OCI-LY1 (cell line): ENCODE measurements around the gene SLC46A3.

Source experiments
- H2AFZ ChIP-seq: fragments of 200-600 bp; sonication (generic), shearing (Covaris generic); 2 replicates; pipeline ENCODE4 v1.6.0; 2014; ENCODE audit warnings: antibody characterized with exemption, mild to moderate bottlenecking, low read length
- H3F3A ChIP-seq: fragments of 200-600 bp; sonication (generic), shearing (Covaris generic); 2 replicates; pipeline ENCODE4 v1.6.0; 2014; ENCODE audit warnings: mild to moderate bottlenecking, antibody characterized with exemption, low read length, moderate library complexity; ENCODE audit not compliant: insufficient read depth
- H3K27ac ChIP-seq: fragments of 200-600 bp; sonication (generic); 2 replicates; pipeline ENCODE4 v1.5.1; 2014; ENCODE audit warnings: low read length, mixed run types, mild to moderate bottlenecking, low read depth; ENCODE audit not compliant: poor library complexity, severe bottlenecking
- H3K27me3 ChIP-seq: fragments of 200-600 bp; sonication (generic); 2 replicates; pipeline ENCODE4 v1.6.0; 2014; ENCODE audit warnings: antibody characterized with exemption, mild to moderate bottlenecking, low read length, moderate library complexity; ENCODE audit not compliant: insufficient read depth
- H3K36me3 ChIP-seq: fragments of 200-600 bp; sonication (generic); 2 replicates; pipeline ENCODE4 v1.6.1; 2014; ENCODE audit warnings: mild to moderate bottlenecking, antibody characterized with exemption, low read length, moderate library complexity, mixed read lengths; ENCODE audit not compliant: insufficient read depth
- H3K4me1 ChIP-seq: fragments of 200-600 bp; sonication (generic); 2 replicates; pipeline ENCODE4 v1.5.1; 2014; ENCODE audit warnings: mild to moderate bottlenecking, low read length, moderate library complexity; ENCODE audit not compliant: insufficient read depth, severe bottlenecking
- H3K4me2 ChIP-seq: fragments of 200-600 bp; sonication (generic), shearing (Covaris generic); 2 replicates; pipeline ENCODE4 v1.6.1; 2014; ENCODE audit warnings: low read length
- H3K4me3 ChIP-seq: fragments of 200-600 bp; sonication (generic); 2 replicates; pipeline ENCODE4 v1.5.1; 2014; ENCODE audit warnings: low read length, low read depth, mild to moderate bottlenecking, mixed read lengths; ENCODE audit not compliant: poor library complexity, severe bottlenecking
- H3K79me2 ChIP-seq: fragments of 200-600 bp; shearing (Covaris generic); 2 replicates; pipeline ENCODE4 v1.6.1; 2016; ENCODE audit warnings: mixed run types, low read length, mixed read lengths; ENCODE audit not compliant: insufficient read depth
- H3K9ac ChIP-seq: fragments of 200-600 bp; sonication (generic), shearing (Covaris generic); 2 replicates; pipeline ENCODE4 v1.6.1; 2014; ENCODE audit warnings: mild to moderate bottlenecking, low read length, mixed read lengths
- H3K9me2 ChIP-seq: fragments of 200-600 bp; sonication (generic), shearing (Covaris generic); 2 replicates; pipeline ENCODE4 v1.6.1; 2014; ENCODE audit warnings: low read depth, mild to moderate bottlenecking, low read length, mixed read lengths
- H3K9me3 ChIP-seq: fragments of 200-600 bp; shearing (Covaris generic); 2 replicates; pipeline ENCODE4 v1.6.1; 2014; ENCODE audit warnings: low read length, mixed read lengths
- H4K20me1 ChIP-seq: fragments of 200-600 bp; sonication (generic), shearing (Covaris generic); 2 replicates; pipeline ENCODE4 v1.6.0; 2016; ENCODE audit warnings: mild to moderate bottlenecking, low read length; ENCODE audit not compliant: insufficient read depth
- CTCF ChIP-seq: fragments of 200-600 bp; sonication (generic), shearing (Covaris generic); IDR thresholded peaks from 2 replicates; pipeline ENCODE4 v1.5.1; 2017; ENCODE audit warnings: mild to moderate bottlenecking, antibody characterized with exemption, low read length, moderate library complexity, mixed read lengths
- EZH2 ChIP-seq: fragments of 200-600 bp; sonication (generic), shearing (Covaris generic); IDR thresholded peaks from 2 replicates; pipeline ENCODE4 v1.8.0; 2017; ENCODE audit warnings: borderline replicate concordance, mixed run types, mild to moderate bottlenecking, antibody characterized with exemption, low read length, moderate library complexity, mixed read lengths

Gene SLC46A3, protein sequence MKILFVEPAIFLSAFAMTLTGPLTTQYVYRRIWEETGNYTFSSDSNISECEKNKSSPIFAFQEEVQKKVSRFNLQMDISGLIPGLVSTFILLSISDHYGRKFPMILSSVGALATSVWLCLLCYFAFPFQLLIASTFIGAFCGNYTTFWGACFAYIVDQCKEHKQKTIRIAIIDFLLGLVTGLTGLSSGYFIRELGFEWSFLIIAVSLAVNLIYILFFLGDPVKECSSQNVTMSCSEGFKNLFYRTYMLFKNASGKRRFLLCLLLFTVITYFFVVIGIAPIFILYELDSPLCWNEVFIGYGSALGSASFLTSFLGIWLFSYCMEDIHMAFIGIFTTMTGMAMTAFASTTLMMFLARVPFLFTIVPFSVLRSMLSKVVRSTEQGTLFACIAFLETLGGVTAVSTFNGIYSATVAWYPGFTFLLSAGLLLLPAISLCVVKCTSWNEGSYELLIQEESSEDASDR

GRCh38 chr13:28718543-28719226 lies at the start of gene SLC46A3:
Gene SLC46A3, minus strand, starts transcription at chr13:28718970. Its CDS starts 972 bp downstream, at chr13:28717998.
- H4K20me1 ChIP-seq: no peaks in the 10 kb centered on the region
- peak within 1 kb of the TSS; percentile 87 for H3K4me2 ChIP-seq
- no peaks in the 10 kb centered on the region for H3K9me3 ChIP-seq
- peak within 1 kb of the TSS; percentile 70 for H3K9ac ChIP-seq
- TF ChIP-seq EZH2 (no peak), CTCF (no peak)
- no peaks in the 10 kb centered on the region for H3K79me2 ChIP-seq
- no peaks in the 10 kb centered on the region for H3F3A ChIP-seq
- peak within 1 kb of the TSS; percentile 80 for H3K4me3 ChIP-seq
- H3K27me3 ChIP-seq: no peaks in the 10 kb centered on the region
- H2AFZ ChIP-seq: peak within 1 kb of the TSS; percentile 81
- H3K27ac ChIP-seq: no peak within 1 kb of the TSS
- no peaks in the 10 kb centered on the region for H3K9me2 ChIP-seq
- H3K36me3 ChIP-seq: 0 out of 2 replicates have a peak, but pooled peaks cover 4% of the 10 kb centered on the region
- H3K4me1 ChIP-seq: peaks cover 25% of the 10 kb centered on the region

DNA sequence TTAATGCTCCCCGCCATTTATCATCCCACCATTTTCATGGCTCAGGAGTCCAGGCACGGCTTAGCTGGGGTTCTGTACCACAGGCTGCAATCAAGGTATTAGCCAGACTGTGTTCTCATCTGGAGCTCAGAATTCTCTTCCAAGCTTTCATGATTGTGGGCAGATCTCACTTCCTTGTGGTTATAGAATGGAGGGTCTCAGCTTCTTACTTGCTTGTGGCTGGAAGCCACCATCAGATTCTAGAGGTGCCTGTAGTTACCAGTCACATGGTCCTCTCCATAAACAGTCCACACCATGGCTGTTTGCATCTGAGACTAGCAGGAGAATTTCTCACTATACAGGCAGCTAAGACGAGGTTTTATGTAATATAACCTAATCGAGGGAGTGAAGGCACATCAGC lies 45.1 kb upstream of the SLC46A3 start:
- no peaks in the 10 kb centered on the region for H3K79me2 ChIP-seq
- H3K4me1 ChIP-seq: no peaks in the 10 kb centered on the region
- TF ChIP-seq EZH2: no peak
- TF ChIP-seq CTCF: no peak
- no peak overlapping the region for H3K4me3 ChIP-seq
- no peak overlapping the region for H3K9ac ChIP-seq
- H2AFZ ChIP-seq: no peak overlapping the region
- 0 out of 2 replicates have a peak, but pooled peaks cover 2% of the 10 kb centered on the region for H3K9me3 ChIP-seq
- H3K9me2 ChIP-seq: no peaks in the 10 kb centered on the region
- no peak overlapping the region for H3K4me2 ChIP-seq
- no peaks in the 10 kb centered on the region for H3K36me3 ChIP-seq
- H4K20me1 ChIP-seq: no peaks in the 10 kb centered on the region
- no peaks in the 10 kb centered on the region for H3K27me3 ChIP-seq
- H3K27ac ChIP-seq: no peak overlapping the region
- H3F3A ChIP-seq: no peaks in the 10 kb centered on the region

DNA sequence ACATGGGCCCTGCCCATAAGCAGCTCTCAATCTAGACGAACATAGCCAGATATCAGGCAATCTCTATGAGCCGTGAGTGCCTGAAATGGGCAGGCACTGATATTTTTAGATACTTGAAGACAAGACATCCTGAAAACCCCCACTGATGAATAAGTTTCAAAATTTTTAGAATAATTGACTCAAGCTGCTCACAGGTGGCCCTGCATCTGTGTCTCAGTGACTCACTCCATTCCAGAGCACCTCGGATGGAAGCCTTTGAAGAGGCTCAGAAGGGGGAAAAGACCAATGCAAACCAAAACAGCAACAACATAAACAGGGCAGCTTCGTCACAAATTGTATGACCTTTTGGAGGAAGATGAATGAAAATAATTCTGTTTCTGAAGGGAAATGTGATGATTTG lies 42.8 kb upstream of the SLC46A3 start:
- Histone ChIP-seq H3F3A (no peaks in the 10 kb centered on the region), H3K4me3 (no peak overlapping the region), H3K27me3 (no peaks in the 10 kb centered on the region)

More for the DNA sequence above, 42.8 kb upstream of the SLC46A3 start:
- TF ChIP-seq EZH2 (no peak), CTCF (no peak)
- Histone ChIP-seq H3K4me1 (no peaks in the 10 kb centered on the region), H3K9me2 (no peaks in the 10 kb centered on the region), H3K27ac (no peak overlapping the region), H3K9ac (no peak overlapping the region), H3K4me2 (no peak overlapping the region), H4K20me1 (no peaks in the 10 kb centered on the region), H3K79me2 (no peaks in the 10 kb centered on the region), H3K36me3 (no peaks in the 10 kb centered on the region), H2AFZ (no peak overlapping the region), H3K9me3 (0 out of 2 replicates have a peak, but pooled peaks cover 5% of the 10 kb centered on the region)
